Measurements from ENCODE around the gene HSD17B2. TPM values are rescaled to one million over a fixed set of nuclear protein-coding genes. Genes with fewer than 3 reads are reported as not detected.

HSD17B2 gene
- total and polyA plus RNA-seq, 4 donors = 47.7 to 126 (median 103) TPM

- no peak for DNase-seq (ENCODE audit: low spot score)
- H3K9me3 ChIP-seq (ENCODE audit: control insufficient read depth in 4 of 4, low read length in 3 of 4) = no peaks in the 10 kb centered on the region
- 56% methylated on average over 3 of the region's 3 CpGs for WGBS
- TF ChIP-seq EGR1 (IDR thresholded peaks at IDR 0.05; ENCODE audit: low read depth in 2 of 2) = peak in 1 of 2 donors; percentile 89
- TF ChIP-seq ZBTB33 (IDR thresholded peaks at IDR 0.05) = no peak
- TF ChIP-seq ATF3 (IDR thresholded peaks at IDR 0.05) = peak; percentile 58
- TF ChIP-seq REST (IDR thresholded peaks at IDR 0.05) = no peak
- no peak for TF ChIP-seq NR2F2 (IDR thresholded peaks at IDR 0.05)
- peak; percentile 45 for TF ChIP-seq MAX (IDR thresholded peaks at IDR 0.05)
- peak; percentile 75 to 81 for TF ChIP-seq HNF4A (conservative IDR thresholded peaks at IDR 0.05)
- TF ChIP-seq RAD21 (IDR thresholded peaks at IDR 0.05) = peak in 1 of 2 donors; percentile 35
- peak; percentile 65 for TF ChIP-seq SP1 (IDR thresholded peaks at IDR 0.05)
- peak; percentile 55 to 80 for TF ChIP-seq RXRA (IDR thresholded peaks at IDR 0.05)
- TF ChIP-seq FOXA1 (IDR thresholded peaks at IDR 0.05) = peak; percentile 81
- TF ChIP-seq GABPA (IDR thresholded peaks at IDR 0.05 in 1 of 2, conservative IDR thresholded peaks at IDR 0.05 in 1 of 2) = no peak
- TF ChIP-seq JUND (IDR thresholded peaks at IDR 0.05) = peak; percentile 78 to 98
- no peak for TF ChIP-seq TAF1 (conservative IDR thresholded peaks at IDR 0.05)
- TF ChIP-seq FOXA2 (IDR thresholded peaks at IDR 0.05) = peak; percentile 93
- no peak for TF ChIP-seq HNF4G (IDR thresholded peaks at IDR 0.05)
- no peak for TF ChIP-seq CTCF (IDR thresholded peaks at IDR 0.05; ENCODE audit: low read depth, low read length, missing input control)
- TF ChIP-seq YY1 (IDR thresholded peaks at IDR 0.05) = peak; percentile 16
- peaks cover 7 to 51% (median 37%) of the 10 kb centered on the region in 4 donors for H3K4me1 ChIP-seq (ENCODE audit: control insufficient read depth in 4 of 4, insufficient read depth in 4 of 4, low read length in 3 of 4)
- H3K4me3 ChIP-seq (ENCODE audit: low read depth in 1 of 3, low read length in 3 of 3) = no peak overlapping the region
- H3K9ac ChIP-seq (ENCODE audit: low read depth in 1 of 2, low read length in 2 of 2) = no peak overlapping the region
- H3K27me3 ChIP-seq (ENCODE audit: control insufficient read depth in 4 of 4, insufficient read depth in 4 of 4, low read length in 3 of 4) = no peaks in the 10 kb centered on the region
- H3K27ac ChIP-seq (ENCODE audit: low read depth in 1 of 2, low read length in 2 of 2) = peak overlapping the region; percentile 61 to 64
- no peaks in the 10 kb centered on the region for H3K36me3 ChIP-seq (ENCODE audit: control insufficient read depth in 4 of 4, insufficient read depth in 3 of 4, low read depth in 1 of 4, low read length in 3 of 4)
Observed at GRCh38 chr16:82079892-82080291, 44.8 kb downstream of the HSD17B2 start.
